ENCODE results near the gene TERB1. TPM values are rescaled to one million over a fixed set of nuclear protein-coding genes. Genes with fewer than 3 reads are reported as not detected.

Gene TERB1
- total RNA-seq, 3 donors from 2014 or later = 0.28 to 0.32 TPM; not detected in 1

GRCh38 chr16:66719246-66719645 is 82.1 kb downstream of the TERB1 start:
- H3K36me3 ChIP-seq (ENCODE audit: low read depth) = no peaks in the 10 kb centered on the region
- H3K4me3 ChIP-seq = no peak overlapping the region
- TF ChIP-seq, protein P1, sequence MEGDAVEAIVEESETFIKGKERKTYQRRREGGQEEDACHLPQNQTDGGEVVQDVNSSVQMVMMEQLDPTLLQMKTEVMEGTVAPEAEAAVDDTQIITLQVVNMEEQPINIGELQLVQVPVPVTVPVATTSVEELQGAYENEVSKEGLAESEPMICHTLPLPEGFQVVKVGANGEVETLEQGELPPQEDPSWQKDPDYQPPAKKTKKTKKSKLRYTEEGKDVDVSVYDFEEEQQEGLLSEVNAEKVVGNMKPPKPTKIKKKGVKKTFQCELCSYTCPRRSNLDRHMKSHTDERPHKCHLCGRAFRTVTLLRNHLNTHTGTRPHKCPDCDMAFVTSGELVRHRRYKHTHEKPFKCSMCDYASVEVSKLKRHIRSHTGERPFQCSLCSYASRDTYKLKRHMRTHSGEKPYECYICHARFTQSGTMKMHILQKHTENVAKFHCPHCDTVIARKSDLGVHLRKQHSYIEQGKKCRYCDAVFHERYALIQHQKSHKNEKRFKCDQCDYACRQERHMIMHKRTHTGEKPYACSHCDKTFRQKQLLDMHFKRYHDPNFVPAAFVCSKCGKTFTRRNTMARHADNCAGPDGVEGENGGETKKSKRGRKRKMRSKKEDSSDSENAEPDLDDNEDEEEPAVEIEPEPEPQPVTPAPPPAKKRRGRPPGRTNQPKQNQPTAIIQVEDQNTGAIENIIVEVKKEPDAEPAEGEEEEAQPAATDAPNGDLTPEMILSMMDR (IDR thresholded peaks at IDR 0.05) = no peak
- H3K4me1 ChIP-seq (ENCODE audit: low read depth) = peaks cover 8% of the 10 kb centered on the region
- intact Hi-C loops (cut with DNase I, micrococcal nuclease) = no loop called here
- ATAC-seq (no peak), DNase-seq (no peak)
- H3K9me3 ChIP-seq = no peaks in the 10 kb centered on the region

DNA sequence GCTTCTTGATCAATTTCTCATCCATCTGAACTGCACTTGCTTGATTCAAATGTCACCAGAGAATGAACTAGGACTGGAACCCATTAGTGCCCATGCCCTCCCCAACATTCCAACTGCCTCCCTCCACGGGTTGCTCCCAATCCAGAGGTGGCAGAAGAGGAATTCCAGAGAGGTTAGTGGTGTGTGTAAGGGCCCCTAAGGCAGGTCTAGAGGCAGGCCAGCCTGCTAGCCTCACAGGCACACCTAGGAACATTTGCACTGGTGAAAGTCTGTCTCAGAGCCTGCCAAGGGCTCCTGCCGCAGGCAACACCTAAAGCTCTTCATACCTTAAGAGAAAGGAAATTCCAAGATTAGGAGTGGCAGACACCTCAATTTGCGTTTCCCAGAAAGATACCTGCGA is 83.6 kb downstream of the TERB1 start:
- ATAC-seq = no peak
- peaks cover 14% of the 10 kb centered on the region for H3K4me1 ChIP-seq (ENCODE audit: low read depth)
- H3K4me3 ChIP-seq = no peak overlapping the region
- no peak for DNase-seq
- no peaks in the 10 kb centered on the region for H3K9me3 ChIP-seq
- intact Hi-C loops (cut with DNase I, micrococcal nuclease) = no loop called here
- TF ChIP-seq, protein P1 (IDR thresholded peaks at IDR 0.05) = no peak
- no peaks in the 10 kb centered on the region for H3K36me3 ChIP-seq (ENCODE audit: low read depth)

DNA sequence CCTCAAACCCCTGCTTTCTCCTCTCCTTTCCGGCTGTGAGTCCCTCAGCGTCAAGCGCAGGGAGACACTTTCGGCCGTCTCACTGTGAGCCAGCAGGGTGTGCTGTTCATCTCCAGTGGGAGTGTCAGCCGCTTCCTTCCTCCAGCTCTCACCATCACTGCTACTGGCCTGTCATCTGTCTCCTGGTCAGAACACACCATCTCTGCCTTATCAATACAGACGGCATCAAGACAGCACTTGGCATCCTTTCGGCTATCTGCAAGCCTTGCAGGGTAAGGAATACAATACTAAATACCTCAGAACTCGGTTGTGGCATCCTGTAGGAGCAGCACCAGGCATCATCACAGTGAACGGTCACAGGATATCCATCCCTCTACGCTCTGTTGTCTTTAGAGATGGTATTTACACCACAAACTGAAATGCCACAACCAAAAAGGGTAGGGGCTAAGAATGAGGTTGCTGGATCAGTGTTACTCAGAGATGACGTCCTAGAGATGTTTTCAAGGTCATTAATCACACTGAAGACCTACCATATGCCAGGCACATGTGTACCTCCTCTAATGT is 84.2 kb downstream of the TERB1 start:
- peak; percentile 82 for ATAC-seq
- H3K4me1 ChIP-seq (ENCODE audit: low read depth) = peaks cover 14% of the 10 kb centered on the region
- DNase-seq = peak in 2 of 3 donors; percentile 67 to 71
- intact Hi-C loops (cut with DNase I, micrococcal nuclease) = no loop called here
- no peaks in the 10 kb centered on the region for H3K9me3 ChIP-seq
- TF ChIP-seq, protein P1 (IDR thresholded peaks at IDR 0.05) = no peak
- H3K36me3 ChIP-seq (ENCODE audit: low read depth) = no peaks in the 10 kb centered on the region
- no peak overlapping the region for H3K4me3 ChIP-seq

GRCh38 chr16:66714654-66715307 is 86.6 kb downstream of the TERB1 start:
- Histone ChIP-seq H3K9me3 (no peaks in the 10 kb centered on the region), H3K4me1 (ENCODE audit: low read depth) (peaks cover 14% of the 10 kb centered on the region), H3K4me3 (no peak overlapping the region), H3K36me3 (ENCODE audit: low read depth) (no peaks in the 10 kb centered on the region)
- intact Hi-C loops (cut with DNase I, micrococcal nuclease) = no loop called here
- DNase-seq (peak in 1 of 3 donors; percentile 59), ATAC-seq (peak; percentile 89)
- TF ChIP-seq, protein P1 (IDR thresholded peaks at IDR 0.05) = no peak

GRCh38 chr16:66714062-66714461 is 87.3 kb downstream of the TERB1 start:
- Histone ChIP-seq H3K36me3 (ENCODE audit: low read depth) (no peaks in the 10 kb centered on the region), H3K9me3 (no peaks in the 10 kb centered on the region), H3K4me3 (no peak overlapping the region), H3K4me1 (ENCODE audit: low read depth) (peaks cover 14% of the 10 kb centered on the region)
- intact Hi-C loops (cut with DNase I, micrococcal nuclease) = no loop called here
- ATAC-seq (no peak), DNase-seq (no peak)
- TF ChIP-seq, protein P1 (IDR thresholded peaks at IDR 0.05) = no peak

Data from mucosa of descending colon (tissue), 3 donors.